ENCODE data around the gene INPP4A. TPM values are rescaled to one million over a fixed set of nuclear protein-coding genes. Genes with fewer than 3 reads are reported as not detected.
A peak's percentile ranks its signal among the peaks of the same experiment; 100 is the strongest.

INPP4A gene
- total and polyA plus RNA-seq, 7 donors = 1.8 to 49.9 (median 30.4) TPM

GRCh38 chr2:98419977-98420725 is 24.5 kb upstream of the INPP4A start:
- intact Hi-C loops (cut with DNase I) = loop anchor here (10.0 kb wide), 1 partner anchor 415 kb away; no protein-coding TSS in a partner anchor
- Histone ChIP-seq H3K27me3 (no peaks in the 10 kb centered on the region), H3K4me3 (no peak overlapping the region), H3K27ac (peak overlapping the region in 1 of 4 donors; percentile 11), H3K4me1 (no peaks in the 10 kb centered on the region), H3K36me3 (no peaks in the 10 kb centered on the region), H3K9me3 (peaks cover 0 to 3% (median 0%) of the 10 kb centered on the region in 4 donors)
- no peak for DNase-seq
- WGBS, 2 donors = 78 to 81% methylated on average over 6 of the region's 6 CpGs
- no peak for TF ChIP-seq CTCF (IDR thresholded peaks at IDR 0.05)
- TF ChIP-seq POLR2A (IDR thresholded peaks at IDR 0.05) = no peak
- no peak for TF ChIP-seq POLR2AphosphoS5 (IDR thresholded peaks at IDR 0.05)
- TF ChIP-seq EP300 (IDR thresholded peaks at IDR 0.05) = no peak

- TF ChIP-seq CTCF (IDR thresholded peaks at IDR 0.05) = no peak
- TF ChIP-seq POLR2A (IDR thresholded peaks at IDR 0.05) = no peak
- no peak for TF ChIP-seq EP300 (IDR thresholded peaks at IDR 0.05)
- TF ChIP-seq POLR2AphosphoS5 (IDR thresholded peaks at IDR 0.05) = no peak
- intact Hi-C loops (cut with DNase I) = no loop called here
- Histone ChIP-seq H3K4me1 (no peaks in the 10 kb centered on the region), H3K9me3 (peaks cover 0 to 3% (median 0%) of the 10 kb centered on the region in 4 donors), H3K4me3 (no peak overlapping the region), H3K36me3 (no peaks in the 10 kb centered on the region), H3K27ac (no peak overlapping the region), H3K27me3 (no peaks in the 10 kb centered on the region)
- no peak for DNase-seq
Observed at GRCh38 chr2:98422449-98422848, 22.2 kb upstream of the INPP4A start.

DNA sequence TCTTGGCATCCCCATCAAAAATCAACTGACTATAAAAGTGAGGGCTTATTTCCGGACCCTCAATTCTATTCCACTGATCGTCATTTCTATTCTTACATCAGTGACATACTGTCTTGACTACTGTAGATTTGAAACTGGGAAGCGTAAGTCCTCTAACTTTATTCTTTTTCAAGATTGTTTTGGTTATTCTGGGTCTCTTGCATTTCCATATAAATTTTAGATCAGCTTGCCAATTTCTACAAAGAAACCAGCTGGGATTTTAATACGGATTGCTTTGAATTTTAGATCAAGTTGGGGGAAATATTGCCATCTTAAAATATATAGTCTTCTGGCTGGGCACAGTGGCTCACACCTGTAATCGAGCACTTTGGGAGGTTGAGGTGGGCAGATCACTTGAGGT is 17.9 kb upstream of the INPP4A start:
- TF ChIP-seq EP300 (IDR thresholded peaks at IDR 0.05) (no peak), POLR2A (IDR thresholded peaks at IDR 0.05) (no peak), CTCF (IDR thresholded peaks at IDR 0.05) (no peak), POLR2AphosphoS5 (IDR thresholded peaks at IDR 0.05) (no peak)
- H3K9me3 ChIP-seq = peaks cover 0 to 3% (median 0%) of the 10 kb centered on the region in 4 donors
- DNase-seq = no peak
- H3K4me3 ChIP-seq = no peak overlapping the region
- H3K36me3 ChIP-seq = no peaks in the 10 kb centered on the region
- H3K4me1 ChIP-seq = no peaks in the 10 kb centered on the region
- no peaks in the 10 kb centered on the region for H3K27me3 ChIP-seq
- H3K27ac ChIP-seq = no peak overlapping the region
- intact Hi-C loops (cut with DNase I) = no loop called here
- 90 to 92% methylated on average over 5 of the region's 5 CpGs for WGBS, 2 donors

GRCh38 chr2:98432145-98432544 is 12.5 kb upstream of the INPP4A start:
- no peak for DNase-seq
- H3K27me3 ChIP-seq = no peaks in the 10 kb centered on the region
- H3K9me3 ChIP-seq = no peaks in the 10 kb centered on the region
- no peak overlapping the region for H3K4me3 ChIP-seq
- H3K4me1 ChIP-seq = no peaks in the 10 kb centered on the region
- TF ChIP-seq POLR2A (IDR thresholded peaks at IDR 0.05) (no peak), POLR2AphosphoS5 (IDR thresholded peaks at IDR 0.05) (no peak), CTCF (IDR thresholded peaks at IDR 0.05) (no peak), EP300 (IDR thresholded peaks at IDR 0.05) (no peak)
- intact Hi-C loops (cut with DNase I) = no loop called here
- H3K27ac ChIP-seq = no peak overlapping the region
- H3K36me3 ChIP-seq = no peaks in the 10 kb centered on the region

All from sigmoid colon (tissue), 7 donors.